Measurements from ENCODE around the gene LDLRAD3. TPM values are rescaled to one million over a fixed set of nuclear protein-coding genes. Genes with fewer than 3 reads are reported as not detected.

LDLRAD3 gene
- total RNA-seq, 1 donor, result 3.1 TPM

DNA sequence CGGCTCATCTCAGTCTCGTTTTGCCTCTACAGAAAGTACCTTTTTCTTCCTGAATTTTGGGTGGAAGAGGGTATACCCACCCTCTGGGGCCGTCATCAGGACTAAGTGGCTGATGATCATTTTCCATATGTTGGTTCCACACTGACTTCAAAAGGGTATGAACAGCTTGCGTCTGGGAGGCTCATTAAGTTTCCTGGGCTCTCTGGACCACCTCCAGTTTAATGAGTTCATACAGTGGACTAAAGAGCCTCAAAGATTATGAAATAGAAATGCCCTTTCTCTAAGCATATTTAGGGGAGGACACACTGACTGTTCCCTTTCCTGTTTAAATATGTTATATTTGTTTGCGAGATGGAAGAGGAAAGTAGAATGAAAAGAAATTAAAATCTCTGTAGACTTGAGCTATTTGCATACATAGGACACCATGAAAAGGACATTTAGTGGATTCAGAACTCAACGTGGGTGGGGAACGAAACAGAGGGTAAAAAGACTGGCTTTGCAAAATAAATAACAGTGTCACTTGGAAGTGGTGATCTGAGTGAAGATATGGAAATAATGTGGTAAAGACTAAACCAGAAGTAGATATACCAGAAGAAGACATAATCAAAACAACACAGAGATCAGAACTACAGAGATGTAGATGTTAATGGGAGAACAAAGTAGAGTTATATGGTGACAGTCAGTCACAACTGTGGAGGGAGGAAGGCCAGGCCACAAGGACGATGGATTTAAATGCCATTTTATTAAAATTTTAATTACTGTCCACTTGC, 18.7 kb downstream of the LDLRAD3 start:
- Histone ChIP-seq H3K9me3 (ENCODE audit: low read depth, low read length) (no peaks in the 10 kb centered on the region), H3K4me1 (ENCODE audit: insufficient read depth, low read length) (peaks cover 4% of the 10 kb centered on the region), H3K27me3 (ENCODE audit: insufficient read depth, low read length) (no peaks in the 10 kb centered on the region), H3K4me3 (ENCODE audit: low read length) (no peak overlapping the region)

DNA sequence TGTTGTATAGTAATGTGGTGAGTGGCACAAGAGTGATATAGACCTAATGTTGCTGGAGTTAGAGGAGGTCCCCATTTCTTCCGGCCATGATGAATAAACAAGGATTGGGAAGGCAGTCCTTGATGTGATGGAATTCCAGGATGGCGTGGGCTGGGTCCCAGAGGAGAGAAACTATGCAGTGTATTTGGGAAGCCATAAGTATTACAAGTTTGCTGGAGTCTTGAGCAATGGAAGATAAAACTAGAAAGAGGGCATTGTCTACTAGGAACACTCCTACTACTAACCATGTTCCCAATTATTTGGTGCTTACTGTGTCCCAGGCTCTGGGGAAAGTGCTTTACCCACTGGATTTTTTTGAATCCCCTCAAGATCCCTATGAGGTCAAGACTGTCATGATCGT, 20.0 kb downstream of the LDLRAD3 start:
- H3K27me3 ChIP-seq (ENCODE audit: insufficient read depth, low read length), result no peaks in the 10 kb centered on the region
- H3K9me3 ChIP-seq (ENCODE audit: low read depth, low read length), result no peaks in the 10 kb centered on the region
- no peak overlapping the region for H3K4me3 ChIP-seq (ENCODE audit: low read length)
- peaks cover 4% of the 10 kb centered on the region for H3K4me1 ChIP-seq (ENCODE audit: insufficient read depth, low read length)

DNA sequence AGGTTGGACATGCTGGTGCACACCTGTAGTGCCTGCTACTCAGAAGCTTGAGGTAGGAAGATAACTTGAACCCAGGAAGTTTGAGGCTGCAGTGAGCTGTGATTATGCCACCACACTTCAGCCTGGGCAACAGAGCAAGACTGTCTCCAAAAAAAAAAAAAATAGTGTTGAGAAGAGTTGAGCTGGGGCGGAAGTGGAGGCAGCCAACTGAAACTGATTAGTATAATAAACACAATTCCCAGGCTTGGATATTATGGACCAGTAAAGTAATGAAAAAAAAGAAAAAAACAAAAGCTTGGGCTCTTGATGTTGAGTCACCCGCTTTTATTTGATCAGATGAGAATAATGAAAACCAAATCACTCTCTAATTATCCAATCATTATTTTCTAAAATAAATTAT, 21.0 kb downstream of the LDLRAD3 start:
- Histone ChIP-seq H3K9me3 (ENCODE audit: low read depth, low read length) (no peaks in the 10 kb centered on the region), H3K27me3 (ENCODE audit: insufficient read depth, low read length) (no peaks in the 10 kb centered on the region), H3K4me3 (ENCODE audit: low read length) (no peak overlapping the region), H3K4me1 (ENCODE audit: insufficient read depth, low read length) (peaks cover 4% of the 10 kb centered on the region)

DNA sequence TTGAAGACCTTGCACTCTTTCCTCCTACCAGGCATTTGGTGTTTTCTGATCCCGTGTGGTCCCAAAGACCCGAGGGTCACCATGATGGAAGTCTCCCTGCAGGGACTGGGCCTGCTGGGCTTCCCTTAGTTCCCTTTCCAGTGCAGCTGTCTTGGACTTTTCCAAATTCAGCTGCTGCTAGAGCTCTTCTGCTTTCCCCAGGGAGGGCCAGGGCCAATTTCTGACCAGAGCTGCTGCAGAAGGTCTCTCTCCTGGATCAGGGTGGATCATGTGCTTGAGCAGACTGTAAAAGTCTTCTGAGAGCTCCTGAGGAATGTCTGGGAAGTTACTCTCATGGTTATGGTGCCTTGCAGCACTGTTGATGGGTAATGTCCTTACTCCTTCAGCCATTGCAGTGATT, 23.2 kb downstream of the LDLRAD3 start:
- Histone ChIP-seq H3K4me1 (ENCODE audit: insufficient read depth, low read length) (peaks cover 3% of the 10 kb centered on the region), H3K27me3 (ENCODE audit: insufficient read depth, low read length) (no peaks in the 10 kb centered on the region), H3K4me3 (ENCODE audit: low read length) (no peak overlapping the region), H3K9me3 (ENCODE audit: low read depth, low read length) (no peaks in the 10 kb centered on the region)

DNA sequence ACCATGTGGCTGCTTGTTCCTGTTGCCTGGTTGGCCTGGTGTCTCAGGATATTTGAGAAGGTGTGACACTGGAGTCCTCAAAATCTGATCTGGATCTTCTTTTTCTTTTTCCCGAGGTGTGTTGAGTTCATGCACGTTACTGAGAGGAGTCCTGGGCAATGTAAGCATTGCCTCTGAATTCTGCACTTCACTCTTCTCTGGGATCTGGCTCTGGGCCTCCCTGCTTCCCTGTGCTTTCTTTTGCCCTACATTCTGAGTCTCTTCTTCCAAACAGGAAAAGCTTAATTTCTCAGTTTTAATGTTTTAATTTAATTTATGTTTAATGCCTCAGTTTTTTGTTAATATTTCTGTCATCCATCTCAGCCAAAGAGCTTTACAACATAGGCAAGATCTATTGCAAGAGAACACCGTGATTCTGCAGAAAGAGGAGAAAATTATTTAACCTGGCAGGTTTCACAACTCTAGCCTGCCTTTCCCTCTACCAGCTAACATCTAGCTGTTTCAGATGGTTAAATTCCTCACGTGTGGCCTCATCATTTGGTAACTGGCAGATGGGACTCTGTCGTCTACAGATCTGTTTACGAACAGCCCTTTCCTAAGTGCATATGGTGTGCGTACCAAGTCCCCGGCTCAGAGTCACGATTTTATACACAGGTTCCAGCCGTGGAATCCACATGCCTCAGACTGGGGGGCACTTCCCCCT, 24.7 kb downstream of the LDLRAD3 start:
- H3K4me1 ChIP-seq (ENCODE audit: insufficient read depth, low read length), result no peaks in the 10 kb centered on the region
- no peak overlapping the region for H3K4me3 ChIP-seq (ENCODE audit: low read length)
- H3K9me3 ChIP-seq (ENCODE audit: low read depth, low read length), result no peaks in the 10 kb centered on the region
- H3K27me3 ChIP-seq (ENCODE audit: insufficient read depth, low read length), result no peaks in the 10 kb centered on the region

DNA sequence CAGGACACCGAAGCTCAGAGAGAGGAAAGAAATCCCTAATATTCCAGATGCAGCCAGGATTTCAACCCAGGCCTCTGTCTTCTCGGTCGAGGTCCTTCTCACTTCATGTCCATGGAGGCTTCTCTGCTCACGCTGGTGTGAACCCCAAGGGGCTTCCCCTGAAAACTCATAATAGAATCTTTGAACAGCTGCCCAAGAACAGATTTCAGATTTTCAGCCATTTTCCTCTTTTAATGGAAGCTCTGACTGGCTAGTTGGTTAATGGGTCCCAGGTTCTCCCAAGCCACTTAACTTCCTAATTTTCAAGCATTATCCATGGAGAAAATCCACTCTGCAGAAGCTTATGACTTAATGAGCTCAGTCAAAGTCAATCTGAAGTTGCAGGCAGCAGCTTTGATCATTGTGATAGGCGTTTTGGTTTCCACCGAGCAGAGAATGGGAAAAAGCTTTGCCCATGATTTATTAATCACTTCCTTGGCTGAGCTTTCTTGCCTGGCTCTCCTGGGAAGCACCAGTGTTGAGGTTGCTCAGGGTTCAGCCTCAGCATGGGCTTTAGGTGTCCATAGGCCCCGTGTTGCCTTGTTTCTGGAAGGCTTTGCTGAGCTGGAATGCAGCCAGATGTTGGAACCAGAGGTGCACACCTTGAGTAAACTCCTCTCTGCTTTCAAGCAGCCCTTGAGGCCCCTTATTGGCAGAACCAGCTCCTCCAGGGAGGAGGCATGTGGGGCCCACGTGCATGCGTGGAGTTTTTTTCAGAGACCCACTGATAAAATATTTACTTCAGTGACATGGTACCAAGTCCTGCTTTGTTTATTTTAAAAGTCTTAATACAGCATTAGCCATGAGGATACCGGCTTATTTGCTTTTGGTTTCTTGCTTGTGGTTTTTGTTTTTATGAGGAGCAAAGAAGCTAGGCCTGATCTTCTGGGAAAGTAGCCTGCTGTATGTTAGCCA, 25.5 kb downstream of the LDLRAD3 start:
- H3K9me3 ChIP-seq (ENCODE audit: low read depth, low read length), result no peaks in the 10 kb centered on the region
- H3K27me3 ChIP-seq (ENCODE audit: insufficient read depth, low read length), result no peaks in the 10 kb centered on the region
- H3K4me3 ChIP-seq (ENCODE audit: low read length), result no peak overlapping the region
- no peaks in the 10 kb centered on the region for H3K4me1 ChIP-seq (ENCODE audit: insufficient read depth, low read length)

DNA sequence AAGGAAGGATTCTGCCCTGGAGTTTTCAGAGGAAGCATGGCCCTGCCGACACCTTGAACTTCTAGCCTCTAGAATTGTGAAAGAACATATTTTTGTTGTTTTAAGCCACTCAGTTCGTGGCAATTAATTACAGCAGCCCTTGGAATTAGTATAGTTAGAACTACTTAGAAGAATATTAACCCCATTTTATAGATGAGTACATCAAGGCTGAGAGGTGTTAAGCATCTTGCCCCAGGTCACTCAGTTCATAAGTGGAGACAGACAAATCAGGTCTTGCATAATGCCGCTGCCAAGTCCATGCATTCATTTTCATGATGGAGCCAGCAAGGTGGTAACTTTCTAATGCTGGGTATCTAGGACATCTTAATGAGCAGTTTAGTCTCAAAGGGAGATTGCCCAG, 26.6 kb downstream of the LDLRAD3 start:
- H3K27me3 ChIP-seq (ENCODE audit: insufficient read depth, low read length), result no peaks in the 10 kb centered on the region
- H3K4me1 ChIP-seq (ENCODE audit: insufficient read depth, low read length), result no peaks in the 10 kb centered on the region
- no peaks in the 10 kb centered on the region for H3K9me3 ChIP-seq (ENCODE audit: low read depth, low read length)
- no peak overlapping the region for H3K4me3 ChIP-seq (ENCODE audit: low read length)

DNA sequence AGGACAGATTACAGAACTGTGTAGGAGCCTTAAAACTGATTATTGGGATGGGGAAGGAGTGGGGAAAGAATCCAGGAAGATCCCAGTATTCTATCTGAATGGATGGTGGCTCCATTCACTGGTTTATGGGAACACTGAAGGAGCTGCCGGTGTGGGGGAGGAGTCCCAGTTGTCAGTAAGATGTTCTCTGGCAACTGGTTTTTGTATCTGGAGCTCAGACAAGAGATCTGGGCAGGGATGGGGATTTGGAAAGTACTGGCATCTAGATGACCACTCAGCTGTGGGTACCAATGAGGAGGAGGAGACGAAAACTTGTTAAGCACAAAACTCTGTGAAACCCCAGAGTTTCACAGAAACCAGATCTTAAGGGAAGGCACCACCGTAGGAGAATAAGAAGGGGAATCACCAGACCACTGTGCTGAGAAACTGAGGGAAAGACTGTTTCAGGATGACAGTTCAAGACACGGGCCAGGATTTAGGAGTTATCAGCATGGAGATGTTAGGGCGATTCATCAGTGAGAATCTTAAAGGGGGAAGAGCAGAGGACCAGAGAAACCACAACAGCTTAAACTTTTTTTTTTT, 28.1 kb downstream of the LDLRAD3 start:
- Histone ChIP-seq H3K4me1 (ENCODE audit: insufficient read depth, low read length) (no peaks in the 10 kb centered on the region), H3K9me3 (ENCODE audit: low read depth, low read length) (no peaks in the 10 kb centered on the region), H3K27me3 (ENCODE audit: insufficient read depth, low read length) (no peaks in the 10 kb centered on the region), H3K4me3 (ENCODE audit: low read length) (no peak overlapping the region)

DNA sequence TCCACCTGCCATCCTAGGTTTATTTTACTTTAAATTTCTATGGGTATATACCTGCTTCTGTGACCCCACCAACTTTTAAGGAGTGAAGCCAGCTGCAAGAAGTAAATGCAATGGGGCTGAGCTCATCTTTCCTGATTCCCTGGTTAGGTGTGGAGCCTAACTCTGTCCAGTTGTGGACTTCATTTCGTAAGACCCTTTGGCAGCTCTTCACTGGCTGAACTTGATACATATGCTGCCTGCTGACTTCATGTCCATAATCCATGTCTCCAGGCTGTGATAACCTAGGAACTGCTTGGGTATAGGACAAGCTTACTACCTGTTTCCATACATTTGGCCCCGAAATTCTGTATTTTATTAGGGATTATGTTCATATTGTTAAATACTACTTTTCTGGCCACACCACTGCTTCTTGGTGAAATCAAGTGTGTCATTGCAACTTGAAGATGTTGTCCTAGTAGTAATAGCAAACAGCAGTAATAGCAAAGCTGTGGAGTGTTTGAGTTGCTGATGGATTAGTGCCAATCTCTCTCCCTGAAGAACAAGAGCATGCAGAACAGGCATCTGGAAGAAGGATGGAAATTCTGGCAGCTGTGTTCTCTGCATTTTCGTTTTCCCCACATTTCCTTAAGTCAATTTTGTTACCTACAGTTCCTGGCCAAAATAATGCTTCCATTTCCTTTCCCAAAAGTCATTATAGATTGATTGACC, 31.2 kb downstream of the LDLRAD3 start:
- Histone ChIP-seq H3K27me3 (ENCODE audit: insufficient read depth, low read length) (no peaks in the 10 kb centered on the region), H3K4me1 (ENCODE audit: insufficient read depth, low read length) (no peaks in the 10 kb centered on the region), H3K9me3 (ENCODE audit: low read depth, low read length) (no peaks in the 10 kb centered on the region), H3K4me3 (ENCODE audit: low read length) (no peak overlapping the region)

DNA sequence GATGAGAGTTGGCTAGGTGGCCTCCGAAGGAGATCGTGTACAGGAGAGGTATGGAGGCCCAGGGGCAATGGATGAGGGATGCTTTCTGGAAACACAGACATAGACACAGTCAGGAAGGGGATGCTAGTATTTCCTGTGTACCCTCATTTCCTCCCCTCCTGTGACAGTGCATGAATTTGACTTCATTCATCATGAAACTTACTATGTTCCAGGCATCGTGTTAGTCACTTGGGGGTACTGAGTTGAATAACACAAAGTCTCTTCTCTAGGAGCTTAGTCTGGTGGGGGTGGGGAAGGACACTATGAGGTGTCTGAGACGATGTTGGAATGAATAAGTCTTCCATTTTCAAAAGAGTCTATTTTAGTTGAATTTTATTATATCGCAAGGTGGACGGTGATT, 32.6 kb downstream of the LDLRAD3 start:
- H3K4me3 ChIP-seq (ENCODE audit: low read length), result no peak overlapping the region
- no peaks in the 10 kb centered on the region for H3K27me3 ChIP-seq (ENCODE audit: insufficient read depth, low read length)

DNA sequence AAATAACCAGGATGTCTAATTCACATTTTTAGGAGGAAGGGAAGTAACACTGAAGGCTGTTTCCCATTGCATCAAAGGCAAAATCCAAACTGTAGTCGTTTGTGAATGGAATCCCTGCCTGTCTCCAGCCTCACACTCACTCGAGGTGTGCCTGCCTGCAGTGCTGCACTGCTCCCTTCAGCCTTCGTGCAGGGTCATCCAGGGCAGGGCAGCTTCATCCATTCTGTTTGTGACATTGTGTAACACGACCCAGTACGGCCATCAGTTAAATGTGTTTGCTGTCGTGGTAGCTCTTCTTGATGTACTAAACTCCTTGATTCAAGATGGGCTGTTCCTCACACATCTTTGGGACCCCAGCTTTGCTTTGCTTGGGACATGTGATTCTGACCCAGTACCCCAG, 34.3 kb downstream of the LDLRAD3 start:
- H3K27me3 ChIP-seq (ENCODE audit: insufficient read depth, low read length), result no peaks in the 10 kb centered on the region
- no peak overlapping the region for H3K4me3 ChIP-seq (ENCODE audit: low read length)
- no peaks in the 10 kb centered on the region for H3K9me3 ChIP-seq (ENCODE audit: low read depth, low read length)
- H3K4me1 ChIP-seq (ENCODE audit: insufficient read depth, low read length), result peaks cover 3% of the 10 kb centered on the region

More for the DNA sequence above, 32.6 kb downstream of the LDLRAD3 start:
- peaks cover 3% of the 10 kb centered on the region for H3K4me1 ChIP-seq (ENCODE audit: insufficient read depth, low read length)
- H3K9me3 ChIP-seq (ENCODE audit: low read depth, low read length), result no peaks in the 10 kb centered on the region

DNA sequence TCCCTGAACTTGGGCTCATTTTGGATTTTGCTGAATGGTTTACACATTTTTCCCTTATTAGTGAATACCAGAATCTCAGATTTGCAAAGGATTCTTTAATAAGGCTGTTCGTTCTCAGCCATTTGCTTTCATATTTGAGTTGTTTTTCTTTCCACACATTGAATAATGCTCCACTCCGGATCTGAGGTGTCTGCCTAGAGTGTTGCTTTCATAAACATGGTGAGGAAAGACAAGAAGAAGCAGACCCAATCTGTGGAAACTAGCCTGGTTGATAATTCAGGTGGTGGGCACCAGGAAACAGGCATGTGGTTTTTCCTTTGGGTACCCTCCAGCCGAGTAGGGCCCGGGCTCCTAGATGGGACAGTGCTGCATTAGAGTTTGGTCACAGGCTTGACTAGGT, 35.0 kb downstream of the LDLRAD3 start:
- Histone ChIP-seq H3K9me3 (ENCODE audit: low read depth, low read length) (no peaks in the 10 kb centered on the region), H3K27me3 (ENCODE audit: insufficient read depth, low read length) (no peaks in the 10 kb centered on the region), H3K4me3 (ENCODE audit: low read length) (no peak overlapping the region), H3K4me1 (ENCODE audit: insufficient read depth, low read length) (peaks cover 3% of the 10 kb centered on the region)

DNA sequence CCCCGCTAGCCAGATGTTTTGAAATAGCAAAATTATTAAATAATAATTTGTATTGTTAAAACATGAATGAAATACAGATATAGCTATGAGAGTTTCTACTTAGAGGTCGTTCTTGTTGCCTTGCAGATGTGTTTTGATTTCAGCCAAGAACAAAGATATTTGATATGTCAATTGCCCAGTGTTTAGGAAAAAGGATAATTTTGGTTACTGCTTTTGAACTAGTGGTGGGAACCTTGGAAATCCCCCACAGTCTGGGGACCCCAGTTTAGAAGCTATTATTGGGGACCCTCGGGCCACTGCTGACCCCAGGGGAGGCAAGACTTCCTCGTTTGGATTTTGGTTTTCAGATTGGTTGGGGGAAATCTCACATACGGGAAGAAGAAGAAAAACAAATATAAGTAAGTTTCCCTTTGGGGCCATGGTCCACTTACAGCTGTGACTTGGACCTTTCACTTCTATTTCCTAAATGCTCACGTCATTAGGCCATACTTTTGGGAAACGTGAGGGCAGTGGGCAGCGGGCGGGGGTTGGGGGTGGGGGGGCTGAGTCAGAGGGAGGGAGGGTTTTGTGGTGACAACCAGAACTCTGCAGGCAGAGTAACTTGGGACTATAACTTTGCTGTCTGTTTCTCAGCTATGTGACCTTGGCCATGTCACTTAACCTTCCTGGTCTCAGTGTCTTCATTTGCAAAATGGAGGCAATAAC, 37.0 kb downstream of the LDLRAD3 start:
- H3K9me3 ChIP-seq (ENCODE audit: low read depth, low read length), result no peaks in the 10 kb centered on the region
- no peaks in the 10 kb centered on the region for H3K27me3 ChIP-seq (ENCODE audit: insufficient read depth, low read length)
- H3K4me1 ChIP-seq (ENCODE audit: insufficient read depth, low read length), result peaks cover 3% of the 10 kb centered on the region
- no peak overlapping the region for H3K4me3 ChIP-seq (ENCODE audit: low read length)

DNA sequence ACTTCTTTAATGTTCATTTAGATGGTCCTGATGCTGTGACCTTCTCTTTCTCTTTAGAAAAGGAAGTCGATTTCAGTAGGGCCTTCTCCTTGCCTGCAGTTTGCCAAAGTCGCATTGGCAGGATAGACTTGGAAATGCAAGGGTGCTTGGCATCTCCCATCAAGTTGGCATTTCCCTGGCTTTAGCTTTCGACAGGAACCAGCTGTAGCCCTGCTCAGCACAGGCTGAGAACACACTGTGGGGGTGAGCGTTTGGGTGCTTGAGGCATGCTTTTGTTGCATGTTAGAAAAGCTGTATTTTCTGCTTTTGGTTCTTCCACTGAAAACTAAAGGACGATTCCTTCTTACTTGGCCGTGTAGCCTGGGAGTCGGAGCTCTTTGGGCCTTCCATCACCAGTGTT, 37.7 kb downstream of the LDLRAD3 start:
- H3K27me3 ChIP-seq (ENCODE audit: insufficient read depth, low read length), result no peaks in the 10 kb centered on the region
- no peaks in the 10 kb centered on the region for H3K9me3 ChIP-seq (ENCODE audit: low read depth, low read length)
- no peak overlapping the region for H3K4me3 ChIP-seq (ENCODE audit: low read length)
- H3K4me1 ChIP-seq (ENCODE audit: insufficient read depth, low read length), result peaks cover 3% of the 10 kb centered on the region

All from mononuclear cell (primary cell).